Measurements from ENCODE around the gene HMOX2.

The HMOX2 gene

DNA sequence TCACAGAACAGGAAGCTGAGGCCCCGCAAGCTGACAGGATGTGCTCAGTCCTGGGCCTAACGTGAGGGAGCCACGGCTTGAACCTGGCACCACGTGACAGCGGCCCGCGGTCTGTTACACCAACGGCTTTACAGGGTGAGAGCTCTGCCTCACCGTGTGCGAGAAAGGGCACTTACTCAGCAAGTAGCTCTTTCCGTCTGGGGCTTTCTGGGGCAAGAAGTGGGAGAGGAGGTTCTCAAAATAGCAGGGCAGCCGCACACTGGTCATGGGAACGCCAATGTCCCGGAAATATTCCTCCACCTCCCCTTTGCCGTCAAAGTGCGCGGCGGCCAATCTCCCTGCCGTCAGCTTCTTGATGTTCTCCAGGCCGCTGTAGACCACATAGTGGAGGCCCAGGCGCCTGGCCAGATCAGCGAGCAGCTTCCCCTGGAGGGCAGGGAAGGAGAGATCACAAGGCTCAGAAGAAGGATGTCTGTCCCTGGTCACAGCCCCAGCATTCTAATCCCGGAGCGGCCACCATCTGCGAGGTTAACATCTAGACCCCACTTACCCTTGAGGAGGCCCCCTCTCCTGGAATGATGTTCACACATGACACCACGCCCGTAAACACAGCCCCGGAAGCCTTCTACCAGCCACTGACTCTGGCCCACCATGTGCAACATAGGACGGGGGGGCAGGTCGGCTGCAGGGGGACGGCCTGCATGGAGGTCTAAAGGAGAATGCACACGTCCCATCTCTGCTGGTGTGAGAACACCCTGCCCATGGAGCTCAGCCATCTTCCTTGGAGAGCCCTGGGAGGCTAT is 10.0 kb upstream of the HMOX2 start:
- no peak for DNase-seq

DNA sequence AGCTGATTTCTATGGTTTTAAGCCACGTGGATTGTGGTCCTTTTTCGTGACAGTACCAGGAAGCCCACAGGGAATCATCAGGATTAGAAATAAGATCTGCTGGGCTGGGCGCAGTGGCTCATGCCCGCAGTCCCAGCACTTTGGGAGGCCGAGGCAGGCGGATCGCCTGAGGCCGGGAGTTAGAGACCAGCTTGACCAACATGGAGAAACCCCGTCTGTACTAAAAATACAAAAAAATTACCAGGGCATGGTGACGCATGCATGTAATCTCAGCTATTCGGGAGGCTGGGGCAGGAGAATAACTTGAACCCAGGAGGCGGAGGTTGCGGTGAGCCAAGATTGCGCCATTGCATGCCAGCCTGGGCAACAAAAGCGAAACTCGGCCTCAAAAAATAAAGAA is 8.3 kb upstream of the HMOX2 start:
- DNase-seq, result no peak

DNA sequence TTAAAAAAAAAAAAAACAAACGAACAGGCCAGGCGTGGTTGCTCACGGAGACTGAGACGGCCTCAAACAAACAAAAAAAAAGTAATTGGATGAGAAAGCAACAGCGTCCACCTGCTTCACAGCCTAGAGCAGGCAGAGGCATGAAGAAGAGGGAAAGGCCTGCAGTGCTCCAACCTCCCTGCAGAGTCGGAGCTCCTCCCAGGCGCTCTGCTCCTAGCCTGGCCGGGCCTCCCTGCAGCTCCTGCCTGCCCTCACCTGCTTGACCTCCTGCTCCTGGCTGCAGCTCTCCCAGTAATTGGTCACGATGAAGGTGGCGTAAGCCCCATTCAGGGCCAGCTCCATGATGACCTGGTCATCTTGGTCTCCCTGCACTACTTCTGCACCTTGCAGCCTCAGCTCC is 7.2 kb upstream of the HMOX2 start:
- no peak for DNase-seq

DNA sequence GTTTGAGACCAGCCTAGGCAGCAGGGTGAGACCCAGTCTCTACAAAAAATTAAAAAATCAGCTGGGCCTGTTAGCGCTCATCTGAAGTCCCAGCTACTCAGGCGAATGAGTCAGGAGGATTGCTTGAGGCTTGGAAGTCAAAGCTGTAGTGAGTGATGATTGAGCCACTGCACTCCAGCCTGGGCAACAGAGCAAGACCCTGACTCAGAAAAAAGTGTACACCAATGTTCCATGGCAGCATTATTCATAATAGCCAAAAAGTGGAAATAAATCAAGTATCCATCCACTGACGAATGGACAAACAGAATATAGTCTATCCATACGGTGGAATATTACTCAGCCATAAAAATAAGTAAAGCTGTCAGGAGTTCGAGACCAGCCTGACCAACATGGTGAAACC is 4.3 kb upstream of the HMOX2 start:
- no peak for DNase-seq

DNA sequence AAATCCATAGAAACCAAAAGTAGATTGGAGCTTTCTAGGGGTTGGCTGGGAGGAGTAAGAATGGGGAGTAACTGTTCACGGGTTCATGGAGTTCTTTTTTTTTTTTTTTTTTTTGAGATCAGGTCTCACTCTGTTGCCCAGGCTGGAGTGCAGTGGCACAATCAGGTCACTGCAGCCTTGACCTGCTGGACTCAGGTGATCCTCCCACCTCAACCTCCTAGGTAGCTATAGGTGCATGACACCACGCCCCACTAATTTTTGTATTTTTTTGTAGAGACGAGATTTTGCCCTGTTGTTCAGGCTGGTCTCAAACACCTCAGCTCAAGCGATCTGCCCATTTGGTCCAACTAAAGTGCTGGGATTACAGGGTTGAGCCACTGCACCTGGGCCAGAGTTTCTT is 3.3 kb upstream of the HMOX2 start:
- no peak for DNase-seq

DNA sequence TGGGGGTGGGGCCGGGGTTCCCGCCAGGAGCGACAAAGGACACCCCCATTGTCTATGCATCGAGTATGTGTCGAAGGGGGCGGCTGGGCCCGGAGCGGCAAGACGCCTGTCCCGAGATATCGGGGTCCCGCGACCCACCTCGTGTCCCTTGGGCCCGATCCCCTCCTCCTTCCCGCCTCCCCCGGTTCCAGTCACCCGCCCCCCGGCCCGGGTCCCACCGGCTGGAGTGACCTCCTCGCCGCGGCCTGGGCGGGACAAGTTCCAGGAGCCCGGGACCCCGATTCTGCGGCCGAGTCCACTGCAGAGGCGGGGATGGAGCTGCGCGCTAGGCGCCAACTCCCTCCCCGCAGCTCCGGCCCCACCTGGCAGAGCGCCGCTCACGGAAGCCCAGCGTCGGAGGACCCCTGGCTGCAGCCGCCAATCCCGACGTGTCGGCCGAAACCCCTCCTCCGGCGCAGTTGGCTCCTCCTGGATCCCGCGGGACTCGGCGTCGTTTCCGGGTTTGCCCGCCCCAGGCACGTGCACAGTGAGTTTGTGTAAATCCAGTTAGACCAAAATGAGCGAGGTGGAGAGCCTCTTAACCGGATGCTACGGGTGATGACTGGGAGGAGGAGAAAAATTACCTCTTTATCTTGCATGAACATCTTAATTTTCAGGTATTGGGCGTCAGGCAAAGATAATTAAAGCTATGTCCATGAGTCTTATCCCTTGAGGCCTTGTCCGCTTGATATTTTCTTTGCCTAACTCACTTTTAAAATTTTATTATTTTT is 1.8 kb upstream of the HMOX2 start, which contains the start of gene NMRAL1:
TSS of gene NMRAL1 (minus strand) at position 434 of the 770 bp plus-strand sequence. CDS start 493 bp downstream, outside the sequence.
- DNase-seq, result no peak

DNA sequence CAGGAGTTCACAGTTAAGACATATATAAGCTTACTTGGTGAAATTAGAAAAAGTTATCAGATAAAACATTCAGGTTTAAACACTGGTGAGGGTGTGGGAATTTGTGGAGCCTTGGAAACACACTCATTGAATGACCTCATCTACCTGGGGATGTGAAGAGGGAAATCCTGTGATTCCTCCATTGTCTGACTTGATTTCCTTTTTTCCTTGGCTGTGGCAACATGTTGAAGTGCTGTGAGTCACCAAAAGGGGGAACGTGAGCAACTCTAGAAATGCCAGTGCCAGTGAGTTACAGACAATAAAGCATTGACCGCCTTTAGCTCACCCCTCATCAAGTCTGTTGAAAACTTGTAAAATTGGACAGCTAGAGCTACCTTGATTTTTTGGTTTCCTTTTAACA is 1.8 kb downstream of the HMOX2 start:
- no peak for DNase-seq

DNA sequence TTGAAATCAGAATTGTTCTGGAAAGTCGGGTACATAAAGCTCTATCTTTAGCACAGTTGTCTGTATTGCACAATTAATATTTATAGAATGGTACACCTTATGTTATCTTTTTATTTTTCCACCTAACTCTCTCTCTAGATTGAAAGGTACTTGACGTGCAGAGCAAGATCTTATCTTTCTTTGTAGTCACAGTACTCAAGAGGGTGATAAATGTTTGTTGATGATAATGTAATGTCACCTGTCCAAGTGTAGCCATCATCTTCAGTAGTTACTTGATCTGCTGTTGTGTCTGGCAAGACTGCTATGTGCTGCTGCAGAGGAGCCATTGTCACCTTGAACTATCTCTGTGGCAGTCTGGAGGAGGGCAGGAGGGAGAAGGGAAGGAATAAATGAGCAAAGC is 5.3 kb downstream of the HMOX2 start:
- no peak for DNase-seq

DNA sequence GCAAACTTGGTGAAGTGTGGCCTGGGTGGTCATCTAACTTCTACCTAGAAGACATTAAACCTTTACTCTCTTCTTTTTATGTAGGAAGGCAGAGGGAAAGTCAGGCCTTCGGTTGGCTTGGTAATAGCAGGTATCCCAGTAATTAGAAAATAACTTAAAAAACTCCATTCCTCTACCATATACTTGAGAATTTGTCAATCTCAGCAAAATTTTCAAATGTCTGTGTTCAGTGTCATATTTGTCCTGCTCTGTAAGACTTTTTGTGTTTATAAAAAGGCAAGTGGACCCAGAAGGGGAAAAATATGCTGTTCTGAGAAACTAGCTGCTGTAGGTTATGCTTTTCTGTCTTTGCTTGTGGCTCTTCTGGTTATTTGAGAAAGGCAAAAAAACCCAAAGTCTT is 5.8 kb downstream of the HMOX2 start:
- DNase-seq, result no peak

DNA sequence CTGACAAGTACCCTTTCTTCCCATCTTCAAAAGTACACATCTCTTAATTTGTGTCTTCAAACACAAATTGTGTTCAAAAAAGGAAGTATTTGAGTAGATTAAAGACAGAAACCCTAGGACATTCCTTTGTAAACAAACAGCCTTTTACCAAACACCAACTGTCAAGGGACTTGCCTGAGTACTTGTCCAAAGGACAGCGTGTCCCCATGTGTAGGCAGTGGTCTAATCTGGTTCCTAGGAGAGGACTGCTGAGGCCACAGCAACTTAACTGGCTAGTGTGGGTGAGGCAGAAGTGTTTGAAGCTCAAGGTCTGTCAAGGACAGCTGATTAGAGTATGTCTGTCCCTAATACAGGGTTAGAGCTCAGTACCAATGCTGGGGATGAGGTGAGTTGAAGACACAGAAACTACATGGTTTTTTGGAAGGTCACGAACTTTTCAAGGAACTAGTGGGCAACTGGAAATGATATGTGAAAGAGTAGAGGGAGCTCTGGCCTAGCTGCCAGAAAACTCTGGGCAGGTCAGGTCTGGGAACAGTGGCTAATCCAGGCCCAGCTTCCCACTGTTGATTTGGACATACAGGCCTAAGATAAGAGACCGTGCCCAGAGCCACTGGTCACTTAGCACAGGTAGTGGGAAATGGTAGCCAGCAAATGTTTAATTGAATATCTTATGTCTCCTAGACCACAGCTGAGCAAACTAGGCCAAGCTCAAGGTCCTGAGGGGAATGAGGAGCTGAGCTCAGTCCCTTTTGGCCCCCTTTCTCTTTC is 10.1 kb downstream of the HMOX2 start:
- DNase-seq, result no peak

DNA sequence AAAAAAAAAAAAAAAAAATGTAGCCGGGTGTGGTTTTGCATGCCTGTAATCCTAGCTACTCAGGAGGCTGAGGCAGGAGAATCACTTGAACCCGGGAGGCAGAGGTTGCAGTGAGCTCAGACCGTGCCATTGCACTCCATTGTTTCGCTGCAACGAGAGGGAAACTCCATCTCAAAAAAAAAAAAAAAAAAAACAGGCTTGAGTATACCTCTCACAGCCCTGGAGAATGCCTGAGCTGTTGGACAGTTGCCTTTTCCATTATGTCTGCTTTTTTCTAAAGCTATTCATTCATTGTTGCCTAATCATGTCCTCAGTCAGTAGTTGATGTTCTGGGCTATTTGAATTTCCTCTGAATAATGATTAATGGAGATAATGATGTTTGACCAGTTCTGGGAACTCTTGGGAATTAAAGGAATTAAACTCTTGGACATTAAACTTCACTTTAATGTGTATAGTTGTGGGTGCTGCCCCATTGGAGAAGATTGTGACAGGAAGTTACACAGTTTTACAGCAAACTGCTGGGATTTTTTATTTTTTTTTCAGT is 11.8 kb downstream of the HMOX2 start:
- no peak for DNase-seq

DNA sequence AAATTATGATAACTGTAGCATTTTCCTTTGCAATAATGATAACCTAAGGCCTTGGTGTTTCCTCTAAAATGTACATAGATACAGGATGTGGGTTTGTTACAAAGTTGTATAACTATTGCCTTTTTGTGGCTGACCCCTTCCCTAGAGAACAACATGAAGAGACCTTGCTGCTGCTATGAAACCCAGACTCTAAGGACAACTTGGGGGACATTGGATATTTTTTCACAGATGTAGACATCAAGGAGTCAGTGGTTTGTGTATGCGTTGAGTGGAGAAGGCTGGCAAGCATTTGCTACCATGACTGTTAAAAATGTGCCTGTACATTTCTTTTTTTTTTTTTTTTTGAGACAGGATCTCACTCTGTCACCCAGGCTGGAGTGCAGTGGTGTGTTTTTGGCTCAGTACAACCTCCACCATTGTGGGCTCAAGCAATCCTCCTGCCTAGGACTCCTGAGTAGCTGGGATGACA is 12.3 kb downstream of the HMOX2 start:
- no peak for DNase-seq

DNA sequence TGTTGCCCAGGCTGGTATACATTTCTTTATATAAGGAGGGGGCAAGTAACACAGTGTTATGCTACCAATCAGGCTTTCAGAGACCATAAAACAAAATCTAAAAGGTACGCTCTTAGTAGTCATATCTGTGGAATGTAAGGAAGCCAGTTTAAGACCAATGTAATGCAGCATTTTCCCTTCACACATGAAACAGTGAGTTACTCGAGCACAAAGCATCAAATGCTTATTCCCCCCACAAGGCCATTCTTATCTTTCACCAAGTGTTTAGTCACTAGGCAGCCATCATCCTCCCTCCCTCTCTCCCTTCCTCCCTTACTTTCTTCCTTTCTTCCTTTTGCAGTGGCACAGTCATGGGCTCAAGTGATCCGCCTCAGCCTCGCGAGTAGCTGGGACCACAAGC is 12.8 kb downstream of the HMOX2 start:
- DNase-seq, result no peak

DNA sequence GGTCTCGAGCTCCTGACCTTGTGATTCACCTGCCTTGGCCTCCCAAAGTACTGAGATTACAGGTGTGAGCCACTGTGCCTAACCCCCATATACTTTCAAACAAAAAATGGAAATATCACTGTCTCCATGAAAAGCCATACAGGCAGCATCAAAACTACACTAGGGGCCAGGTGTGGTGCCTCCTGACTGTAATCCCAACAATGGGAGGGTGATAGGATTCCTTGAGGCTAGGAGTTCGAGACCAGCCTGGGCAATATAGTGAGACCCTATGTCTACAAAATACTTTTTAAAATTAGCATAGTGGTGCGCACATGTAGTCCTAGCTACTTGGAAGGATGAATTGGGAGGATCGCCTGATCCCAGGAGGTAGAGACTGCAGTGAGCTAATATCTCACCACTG is 15.7 kb downstream of the HMOX2 start:
- DNase-seq, result no peak

DNA sequence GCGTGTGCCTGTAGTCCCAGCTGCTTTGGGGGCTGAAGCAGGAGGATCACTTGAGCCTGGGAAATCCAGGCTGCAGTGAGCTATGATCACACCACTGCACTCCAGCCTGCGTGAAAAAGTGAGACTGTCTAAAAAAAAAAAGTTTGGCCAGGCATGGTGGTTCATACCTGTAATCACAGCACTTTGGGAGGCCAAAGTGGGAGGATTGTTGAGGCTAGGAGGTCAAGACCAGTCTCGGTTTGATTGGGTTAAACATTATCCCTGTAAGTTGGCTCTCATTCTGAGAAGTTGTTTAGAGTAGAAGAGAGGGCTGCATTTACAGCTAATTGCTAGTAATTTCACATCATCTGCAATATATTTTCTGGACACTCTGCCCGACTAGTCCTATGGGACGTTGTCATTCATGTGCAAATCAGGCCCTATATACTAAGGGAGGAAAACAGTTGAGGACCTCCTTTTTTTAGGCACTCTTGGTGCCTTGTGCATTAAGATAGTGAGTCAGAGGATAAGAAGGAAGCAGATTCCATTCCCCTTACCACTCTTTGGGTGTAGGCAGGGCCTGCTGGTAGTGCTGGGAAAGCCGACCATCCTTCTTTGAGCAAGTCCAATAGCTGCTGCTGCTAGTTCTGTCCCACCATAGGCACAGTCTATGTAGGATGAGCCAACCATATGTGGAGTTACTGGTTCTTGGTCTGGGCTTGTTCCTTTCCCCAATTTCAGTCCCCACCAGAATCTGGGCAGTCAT is 18.7 kb downstream of the HMOX2 start:
- DNase-seq, result no peak

DNA sequence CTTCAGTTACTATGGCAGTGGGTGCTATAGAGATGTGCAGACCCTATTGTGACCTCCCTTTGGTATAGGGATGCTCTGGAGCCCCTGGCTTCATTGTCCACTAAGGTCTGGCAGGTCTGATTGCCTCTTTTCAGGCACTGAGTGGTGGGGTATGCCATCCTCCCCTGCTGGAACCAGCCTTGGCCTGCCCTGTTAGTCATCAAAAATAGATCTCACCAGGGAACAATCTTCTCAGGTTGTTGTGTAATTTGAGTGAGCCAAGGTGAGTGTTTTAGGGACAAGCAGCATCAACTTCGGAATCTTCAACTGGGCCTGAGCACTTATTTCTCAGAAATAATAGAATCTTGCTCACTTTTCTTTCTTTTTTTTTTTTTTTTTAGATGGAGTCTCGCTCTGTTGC is 19.6 kb downstream of the HMOX2 start:
- no peak for DNase-seq

DNA sequence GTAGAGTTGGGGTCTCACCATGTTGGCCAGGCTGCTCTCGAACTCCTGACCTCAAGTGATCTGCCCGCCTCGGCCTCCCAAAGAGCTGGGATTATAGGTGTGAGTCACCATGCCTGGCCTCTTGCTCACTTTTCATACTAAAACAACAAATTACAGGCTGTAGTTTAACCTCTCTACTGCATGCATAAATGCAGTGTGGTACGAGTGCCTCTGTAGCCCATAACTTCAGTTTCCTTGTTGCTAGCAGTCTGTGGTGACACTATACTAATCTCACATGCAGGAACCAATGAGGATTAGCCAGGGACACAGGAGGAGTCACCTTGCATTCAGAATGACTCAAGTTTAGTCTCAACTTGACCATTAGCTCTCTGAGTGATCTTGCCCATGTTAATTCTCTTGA is 20.1 kb downstream of the HMOX2 start:
- DNase-seq, result no peak

DNA sequence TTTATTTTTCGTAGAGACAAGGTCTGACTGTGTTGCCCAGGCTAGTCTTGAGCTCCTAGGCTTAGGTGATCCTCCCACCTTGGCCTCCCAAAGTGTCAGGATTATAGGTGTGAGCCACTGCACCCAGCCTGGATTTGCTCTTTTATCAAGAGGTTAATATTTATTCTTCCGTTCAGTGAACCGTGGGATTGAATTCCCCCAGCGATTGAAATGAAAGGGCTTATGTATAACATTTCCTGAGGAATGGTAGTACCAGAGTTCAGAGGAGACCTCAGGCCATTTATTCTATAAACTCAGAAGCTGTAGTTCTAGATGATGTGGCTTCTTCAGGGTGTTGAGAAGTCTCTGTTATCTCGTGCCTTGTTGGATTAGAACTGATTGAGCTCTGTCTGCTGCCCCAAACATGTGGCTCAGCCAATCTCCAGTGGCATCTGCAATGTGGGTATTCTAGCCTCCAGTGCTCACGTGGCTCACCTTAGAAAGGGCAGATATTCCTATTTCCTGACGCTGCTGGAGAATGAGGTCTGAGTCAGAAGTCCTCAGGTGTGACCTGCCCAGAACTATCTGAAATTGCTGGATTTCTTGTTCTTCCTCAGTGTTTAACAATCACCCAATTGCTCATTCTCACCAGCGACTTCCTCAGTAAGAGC is 22.5 kb downstream of the HMOX2 start:
- DNase-seq, result no peak

DNA sequence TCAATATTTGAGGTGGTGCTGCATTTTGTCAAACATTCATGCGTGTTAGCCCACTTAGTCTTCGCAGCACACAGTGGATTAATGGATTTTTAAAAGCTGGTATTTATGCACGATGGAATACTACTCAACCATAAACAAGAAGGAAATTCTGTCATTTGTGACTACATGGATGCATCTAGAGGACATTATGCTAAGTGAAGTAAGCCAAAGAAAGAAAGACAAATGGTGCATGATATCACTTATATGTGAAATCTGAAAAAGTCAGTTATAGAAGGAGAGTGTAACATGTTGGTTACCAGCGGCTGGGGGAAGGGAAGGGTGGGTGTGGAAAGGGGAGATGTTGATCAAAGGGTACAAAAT is 23.0 kb downstream of the HMOX2 start:
- DNase-seq, result no peak

DNA sequence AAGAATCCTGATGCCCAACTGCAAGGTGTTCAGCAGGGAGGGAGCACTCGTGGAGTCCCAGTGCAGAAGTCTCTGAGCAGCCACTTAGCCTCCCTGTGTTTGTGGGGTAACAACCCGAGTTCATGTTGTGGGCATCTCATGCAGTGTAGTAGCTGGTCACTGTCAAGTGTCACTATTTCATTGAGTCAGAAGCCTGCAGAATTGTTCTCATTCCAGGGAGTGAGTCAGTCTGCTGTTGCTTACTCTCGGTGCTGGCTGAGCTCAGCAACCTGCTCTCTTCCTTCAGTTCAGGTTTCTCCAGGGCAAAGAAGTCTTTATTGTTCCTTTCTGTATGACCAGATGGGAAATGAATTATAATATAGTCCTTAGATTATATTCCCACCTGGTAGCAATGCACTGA is 24.1 kb downstream of the HMOX2 start:
- no peak for DNase-seq

DNA sequence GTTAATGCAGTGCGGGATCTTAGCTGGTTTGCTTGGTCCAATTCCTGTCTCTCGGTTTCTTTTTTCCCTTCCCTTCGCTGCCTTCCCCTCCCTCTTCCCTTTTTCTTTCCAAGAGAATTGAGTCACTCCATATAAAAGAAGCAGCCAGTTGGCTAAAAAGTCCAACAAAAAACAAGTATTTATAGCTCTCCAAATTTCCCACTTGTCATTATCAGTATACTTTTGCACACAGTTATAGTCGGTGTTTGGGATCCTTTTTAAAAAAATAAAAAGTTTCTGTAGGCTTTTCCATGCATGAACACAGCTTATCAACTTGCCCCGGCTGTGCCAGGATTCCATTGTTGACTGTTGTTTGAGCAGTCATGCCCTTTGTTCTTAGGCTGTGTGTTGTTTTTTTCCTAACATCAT is 24.9 kb downstream of the HMOX2 start:
- DNase-seq, result no peak
